Activated CD4-positive, alpha-beta T cell treated with anti-CD3 and anti-CD28 coated beads for 48 hours (primary cell): ENCODE data around the gene ADAM22.
"Not testable (repeated sequence)": the region's sequence is repeated elsewhere in the genome, so short reads cannot be mapped to it uniquely, and the experiment has no call there.

Experiments
- DNase-seq: peaks from one replicate; pipeline ENCODE4 v3.0.0-alpha.2; 2020

The ADAM22 gene

GRCh38 chr7:87933953-87934698, at the start of gene ADAM22:
Gene ADAM22 (plus strand): TSS chr7:87934251. CDS start chr7:87934466, 215 bp downstream.
- peak; percentile 86 for DNase-seq

- no peak for DNase-seq
These were observed 49.0 kb upstream of the ADAM22 start for GRCh38 chr7:87885018-87885417.

GRCh38 chr7:87886875-87887274, 47.2 kb upstream of the ADAM22 start:
- no peak for DNase-seq

DNA sequence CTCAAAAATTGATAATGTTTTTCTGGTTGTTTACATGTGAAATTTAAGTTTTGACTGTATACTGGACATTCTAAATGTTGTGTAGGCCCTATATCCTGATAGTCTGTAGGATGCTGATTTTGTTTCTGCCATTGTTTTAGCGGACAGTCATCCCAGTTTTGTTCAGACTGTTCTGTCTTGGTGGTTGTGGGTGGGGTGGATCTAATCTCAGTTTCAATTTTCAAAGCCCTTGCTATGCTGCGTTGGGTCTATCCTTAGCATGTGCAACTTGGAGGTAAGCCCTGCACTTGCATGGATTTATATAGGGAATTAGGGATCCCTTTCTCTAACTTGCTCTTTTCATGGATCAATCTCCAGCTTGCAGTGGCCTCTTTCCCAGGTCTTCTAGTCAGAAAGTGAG, 38.7 kb upstream of the ADAM22 start:
- no peak for DNase-seq

DNA sequence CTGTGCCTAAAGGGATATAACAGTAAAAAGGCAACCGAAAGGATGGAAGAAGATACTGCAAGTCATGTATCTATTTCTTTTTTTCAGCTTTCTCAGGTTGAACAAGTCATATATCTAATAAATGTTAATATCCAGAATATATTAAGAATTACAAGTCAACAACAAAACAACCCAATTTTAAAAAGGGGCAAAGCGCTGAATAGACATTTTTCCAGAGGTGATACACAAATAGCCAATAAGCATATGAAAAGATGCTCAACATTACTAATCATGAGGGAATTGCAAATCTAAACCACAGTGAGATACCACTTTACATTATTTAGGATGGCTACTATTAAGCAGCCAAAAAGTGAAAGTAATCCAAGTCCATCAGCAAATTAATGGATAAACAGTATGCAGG, 34.8 kb upstream of the ADAM22 start:
- DNase-seq: no peak

DNA sequence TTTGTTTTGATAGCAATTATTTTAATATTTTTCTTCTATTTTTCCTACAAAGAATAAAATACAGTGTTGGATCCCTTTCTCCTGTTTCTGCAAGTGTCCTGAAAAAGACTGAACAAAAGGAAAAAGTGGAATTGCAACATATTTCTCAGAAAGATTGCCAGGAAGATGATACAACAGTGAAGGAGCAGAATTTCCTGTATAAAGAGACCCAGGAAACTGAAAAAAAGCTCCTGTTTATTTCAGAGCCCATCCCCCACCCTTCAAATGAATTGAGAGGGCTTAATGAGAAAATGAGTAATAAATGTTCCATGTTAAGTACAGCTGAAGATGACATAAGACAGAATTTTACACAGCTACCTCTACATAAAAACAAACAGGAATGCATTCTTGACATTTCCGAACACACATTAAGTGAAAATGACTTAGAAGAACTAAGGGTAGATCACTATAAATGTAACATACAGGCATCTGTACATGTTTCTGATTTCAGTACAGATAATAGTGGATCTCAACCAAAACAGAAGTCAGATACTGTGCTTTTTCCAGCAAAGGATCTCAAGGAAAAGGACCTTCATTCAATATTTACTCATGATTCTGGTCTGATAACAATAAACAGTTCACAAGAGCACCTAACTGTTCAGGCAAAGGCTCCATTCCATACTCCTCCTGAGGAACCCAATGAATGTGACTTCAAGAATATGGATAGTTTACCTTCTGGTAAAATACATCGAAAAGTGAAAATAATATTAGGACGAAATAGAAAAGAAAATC, 26.7 kb upstream of the ADAM22 start:
- not testable (repeated sequence) for DNase-seq

GRCh38 chr7:87908814-87909213, 25.2 kb upstream of the ADAM22 start:
- DNase-seq: not testable (repeated sequence)

DNA sequence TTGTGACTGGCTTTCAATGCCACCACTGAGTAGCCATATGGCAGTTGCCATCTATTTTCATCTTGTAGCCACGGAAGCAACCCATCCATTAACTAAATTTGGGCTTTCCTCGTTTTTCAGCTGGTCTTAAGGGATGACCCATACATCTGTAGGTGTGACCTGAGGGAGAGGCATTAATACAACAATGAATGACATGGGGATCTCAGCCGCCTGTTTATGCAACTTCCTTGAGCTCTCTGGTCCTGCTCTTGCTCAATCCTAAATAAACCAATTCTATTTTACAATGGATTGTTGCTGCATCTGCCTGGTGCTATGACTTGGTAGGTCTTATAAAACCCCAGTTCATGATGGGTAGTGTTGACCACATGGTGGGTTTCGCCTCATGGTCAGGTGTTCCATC, 21.9 kb upstream of the ADAM22 start:
- DNase-seq: no peak

DNA sequence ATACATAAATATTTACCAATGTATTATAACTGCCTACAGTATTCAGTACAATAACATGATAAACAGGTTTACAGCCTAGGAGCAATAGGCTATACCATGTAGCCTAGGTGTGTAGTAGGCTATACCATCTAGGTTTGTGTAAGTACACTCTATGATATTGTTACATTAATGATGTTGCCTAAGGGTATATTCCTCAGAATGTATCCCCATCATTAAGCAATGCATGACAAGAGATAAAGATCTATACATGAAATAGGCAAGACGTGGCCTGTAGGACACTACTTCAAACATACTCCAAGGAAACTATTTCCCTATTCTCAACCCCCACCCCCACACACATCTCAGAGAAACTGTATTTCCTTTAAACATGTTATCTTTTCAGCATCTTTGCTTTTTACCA, 15.3 kb upstream of the ADAM22 start:
- DNase-seq: no peak

- DNase-seq: no peak
These were observed 14.2 kb upstream of the ADAM22 start for GRCh38 chr7:87919875-87920274.

- DNase-seq: no peak
These were observed 13.5 kb upstream of the ADAM22 start for GRCh38 chr7:87920578-87920977.

- DNase-seq: not testable (repeated sequence)
These were observed 11.2 kb upstream of the ADAM22 start for GRCh38 chr7:87922759-87923395.

GRCh38 chr7:87926581-87927461, 7.2 kb upstream of the ADAM22 start:
- no peak for DNase-seq

- DNase-seq: no peak
These were observed 472 bp upstream of the ADAM22 start for GRCh38 chr7:87933605-87933952.

DNA sequence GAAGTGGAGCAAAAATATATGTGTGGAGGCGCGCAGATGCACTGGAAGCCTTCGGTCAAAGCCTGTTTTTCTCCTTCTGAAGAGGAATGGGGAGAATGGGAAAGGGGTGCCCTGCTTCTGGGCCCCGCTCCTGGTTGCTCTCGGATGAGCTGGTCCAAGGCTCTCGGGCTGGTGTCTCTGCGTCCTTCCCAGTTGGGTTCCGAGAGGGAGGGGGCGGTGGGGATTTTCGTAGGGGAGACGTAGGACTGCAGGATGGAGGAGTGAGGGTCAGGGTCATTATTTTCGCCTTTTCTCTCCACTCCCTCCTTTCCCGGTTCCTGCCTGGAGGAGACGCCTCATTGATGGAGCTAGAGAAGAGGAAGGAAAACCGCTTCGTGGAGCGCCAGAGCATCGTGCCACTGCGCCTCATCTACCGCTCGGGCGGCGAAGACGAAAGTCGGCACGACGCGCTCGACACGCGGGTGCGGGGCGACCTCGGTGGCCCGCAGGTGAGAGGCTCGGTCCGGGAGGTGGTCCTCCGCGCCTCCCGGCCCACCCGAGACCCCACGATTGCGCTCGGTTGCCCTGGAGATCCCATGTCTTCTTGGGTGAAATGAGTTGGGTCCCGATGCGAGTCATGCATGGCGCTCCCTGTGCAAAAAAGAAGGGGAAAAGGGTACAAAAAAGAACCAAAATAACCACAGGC, 790 bp downstream of the ADAM22 start:
- DNase-seq: peak; percentile 31

GRCh38 chr7:87935384-87935706, 1.3 kb downstream of the ADAM22 start:
- no peak for DNase-seq

DNA sequence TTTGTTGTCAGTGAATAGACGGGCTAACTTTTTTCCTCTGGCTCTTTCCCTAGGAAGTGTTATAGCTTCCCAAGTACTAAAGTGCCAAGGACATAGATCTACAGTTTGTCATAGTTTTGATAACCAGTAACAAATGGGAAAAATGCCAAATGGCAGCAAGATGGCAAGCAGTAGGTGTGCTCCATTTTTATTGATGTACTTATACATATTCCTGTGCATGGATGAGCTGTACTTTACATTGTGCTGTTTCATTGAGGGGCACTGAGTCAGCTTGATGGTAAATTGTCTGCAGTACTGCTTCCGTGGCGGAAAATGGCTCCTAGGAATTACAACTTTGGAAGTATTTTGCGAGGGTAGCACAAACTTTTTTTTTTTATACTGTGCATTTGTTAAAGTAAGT, 7.1 kb downstream of the ADAM22 start:
- DNase-seq: no peak

- no peak for DNase-seq
These were observed 10.5 kb downstream of the ADAM22 start for GRCh38 chr7:87944547-87944946.

GRCh38 chr7:87945926-87946325, 11.9 kb downstream of the ADAM22 start:
- not testable (repeated sequence) for DNase-seq

DNA sequence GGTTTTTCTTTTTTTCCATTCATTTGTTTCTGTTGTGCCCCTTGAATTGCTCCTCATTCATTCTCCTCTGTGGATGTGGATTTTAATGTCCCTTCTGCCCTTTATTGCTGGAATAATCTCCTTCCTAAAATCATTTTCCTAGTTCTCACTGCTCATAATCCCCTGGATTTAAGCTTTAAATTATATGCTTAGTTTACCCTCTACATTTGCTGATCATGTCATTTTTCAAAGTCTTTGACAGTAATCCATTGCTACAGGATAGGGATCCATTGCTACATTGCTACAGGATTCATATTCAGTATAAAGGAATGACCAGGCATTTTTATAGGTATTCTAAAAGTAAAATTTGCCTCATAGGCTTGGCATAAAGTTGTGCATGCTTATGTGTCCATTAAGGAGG, 14.3 kb downstream of the ADAM22 start:
- DNase-seq: no peak

GRCh38 chr7:87959336-87959735, 25.3 kb downstream of the ADAM22 start:
- no peak for DNase-seq

- no peak for DNase-seq
These were observed 26.2 kb downstream of the ADAM22 start for GRCh38 chr7:87960239-87960638.

DNA sequence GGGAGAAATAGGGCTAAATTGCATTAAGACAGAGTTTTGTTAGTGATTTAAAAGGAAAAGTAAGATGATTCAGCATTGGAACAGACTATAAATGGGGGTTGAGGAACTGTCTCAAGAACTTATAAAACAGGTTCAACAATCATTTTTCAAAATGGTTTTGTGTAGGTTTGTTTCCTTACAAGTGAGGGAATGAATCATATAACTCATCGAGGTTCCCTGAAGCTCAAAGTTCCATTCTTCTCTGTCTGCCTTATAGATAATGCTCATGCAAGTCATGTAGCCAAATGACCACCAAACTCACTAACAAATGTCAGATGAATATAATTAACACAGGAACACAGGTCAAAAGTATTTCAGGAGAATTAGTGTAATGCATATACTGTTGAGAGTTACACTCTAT, 27.7 kb downstream of the ADAM22 start:
- no peak for DNase-seq
